Heart left ventricle (tissue), 13 donors: Measurements from ENCODE around the gene FOSL2.

Experiments used
- CTCF ChIP-seq, 12 donors: fragments of 200-600 bp; sonication (generic) in 4 of 12; IDR thresholded peaks; one replicate each; pipeline versions ENCODE4 v1.5.0 to v1.8.0; 2018 to 2022; ENCODE audit warnings: antibody characterized with exemption in 12 of 12, mild to moderate bottlenecking in 5 of 12
- POLR2A ChIP-seq, 2 donors: fragments of 450-650 bp; IDR thresholded peaks; one replicate each; pipeline ENCODE4 v1.6.1; 2017; ENCODE audit warnings: antibody characterized with exemption in 2 of 2, mild to moderate bottlenecking in 2 of 2, moderate library complexity in 2 of 2
- donor health status: ischemic (EF 13 %, LVEDD 7.1; RV severe dilation, severe dysfunction).
- donor health status: DM: no; HTN: yes; CAD: no.
- donor health status: DM: no; HTN: no; CAD: no.
- donor health status: ischemic (EF 25% LVEDD 6.9; RV normal size, moderate dysfunction).
- donor health status: ischemic (EF 25% LVEDD 5.7; RV mildly dilated, moderate dysfunction).
- donor health status: ischemic (EF 35%, LVEDD 5.7; RV mildly dilated, moderate dysfunction).
- donor health status: nonischemic (EF 11% LVEDD 7.7; RV severe dilation, severe dysfunction).
- donor health status: DM: yes; HTN: yes; CAD: no.
- donor health status: PGD.
- donor health status: ischemic (EF 29% LVEDD 5.4; RV normal size, mild dysfunction).
- donor health status: nonischemic (EF 23%, LVEDD 6.1; RV moderate dilation, normal function).

DNA sequence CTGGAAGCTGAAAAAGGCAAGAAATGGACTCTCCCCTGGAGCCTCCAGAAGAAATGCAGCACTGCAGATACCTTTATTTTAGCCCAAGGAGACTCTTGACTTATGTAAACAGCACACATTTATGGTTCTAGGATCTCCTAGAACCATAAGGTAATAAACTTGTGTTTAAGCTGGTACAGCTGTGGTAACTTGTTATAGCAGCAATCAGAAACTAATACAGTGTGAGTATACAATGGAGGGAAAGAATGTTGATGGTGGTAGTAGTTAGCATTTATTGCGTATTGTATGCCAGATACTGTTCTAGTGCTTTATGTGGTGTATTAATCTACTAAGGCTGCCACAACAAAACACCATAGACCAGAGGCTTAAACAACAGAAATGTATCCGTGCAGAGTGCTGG lies 40.6 kb downstream of the FOSL2 start:
- TF ChIP-seq CTCF (IDR thresholded peaks at IDR 0.05) (no peak), POLR2A (IDR thresholded peaks at IDR 0.05) (no peak)
